Neuronal stem cell (in vitro differentiated cells): Measurements from ENCODE around the gene DNAL4.

Experiments
- DNase-seq: peaks from one replicate; pipeline ENCODE4 v3.0.0-alpha.2; 2013; ENCODE audit warnings: low spot score
- H2AFZ ChIP-seq: one replicate; pipeline ENCODE4 v1.6.1; 2013; ENCODE audit warnings: mild to moderate bottlenecking, low read length, inconsistent platforms
- H2AK5ac ChIP-seq: 2 replicates; pipeline ENCODE4 v1.6.1; 2013; ENCODE audit warnings: low read depth, mild to moderate bottlenecking, inconsistent platforms, low read length, moderate library complexity, mixed read lengths
- H2BK120ac ChIP-seq: 2 replicates; pipeline ENCODE4 v1.6.1; 2013; ENCODE audit warnings: low read depth, mild to moderate bottlenecking, inconsistent platforms, low read length, moderate library complexity, mixed read lengths
- H2BK12ac ChIP-seq: one replicate; pipeline ENCODE4 v1.6.1; 2013; ENCODE audit warnings: low read length, inconsistent platforms
- H2BK15ac ChIP-seq: 2 replicates; pipeline ENCODE4 v1.6.1; 2013; ENCODE audit warnings: mild to moderate bottlenecking, low read length, inconsistent platforms, mixed read lengths
- H2BK5ac ChIP-seq: one replicate; pipeline ENCODE4 v1.6.1; 2013; ENCODE audit warnings: inconsistent platforms, mild to moderate bottlenecking, low read length, moderate library complexity
- H3K14ac ChIP-seq: one replicate; pipeline ENCODE4 v1.6.1; 2013; ENCODE audit warnings: low read length, inconsistent platforms
- H3K18ac ChIP-seq: 2 replicates; pipeline ENCODE4 v1.6.1; 2013; ENCODE audit warnings: low read length, inconsistent platforms
- H3K23ac ChIP-seq: 2 replicates; pipeline ENCODE4 v1.6.1; 2013; ENCODE audit warnings: low read depth, mild to moderate bottlenecking, mixed read lengths, low read length, inconsistent platforms; ENCODE audit not compliant: poor library complexity
- H3K27ac ChIP-seq: replicated peaks from 3 replicates; pipeline ENCODE4 v1.5.1; 2013; ENCODE audit warnings: low read length, inconsistent platforms
- H3K27me3 ChIP-seq, 3 experiments: 2 replicates each; pipeline ENCODE4 v1.6.1; 2013; ENCODE audit warnings: low read length in 3 of 3, mild to moderate bottlenecking in 2 of 3, inconsistent platforms in 1 of 3, low read depth in 1 of 3, mixed read lengths in 1 of 3, moderate library complexity in 1 of 3; ENCODE audit not compliant: control insufficient read depth in 3 of 3, insufficient read depth in 3 of 3
- H3K36me3 ChIP-seq, 2 donors: replicated peaks in 1 of 2; 2 replicates each; pipeline ENCODE4 v1.6.1; 2013; ENCODE audit warnings: low read length in 2 of 2; ENCODE audit not compliant: control insufficient read depth in 2 of 2, insufficient read depth in 2 of 2
- H3K4ac ChIP-seq: 2 replicates; pipeline ENCODE4 v1.6.1; 2013; ENCODE audit warnings: inconsistent platforms, mild to moderate bottlenecking, low read length, moderate library complexity
- H3K4me1 ChIP-seq, 2 donors: 1 replicate in 1 of 2; 2 replicates in 1 of 2; pipeline ENCODE4 v1.6.1; 2013; ENCODE audit warnings: low read length in 2 of 2, low read depth in 1 of 2; ENCODE audit not compliant: control insufficient read depth in 2 of 2, insufficient read depth in 1 of 2
- H3K4me2 ChIP-seq: one replicate; pipeline ENCODE4 v1.6.1; 2013; ENCODE audit warnings: mild to moderate bottlenecking, low read length, inconsistent platforms; ENCODE audit not compliant: insufficient read depth, poor library complexity, severe bottlenecking
- H3K4me3 ChIP-seq, 2 donors: 2 replicates each; pipeline ENCODE4 v1.5.1; 2013; ENCODE audit warnings: low read length in 2 of 2, mild to moderate bottlenecking in 2 of 2, inconsistent platforms in 1 of 2, moderate library complexity in 1 of 2
- H3K79me1 ChIP-seq: one replicate; pipeline ENCODE4 v1.6.1; 2013; ENCODE audit warnings: low read depth, mild to moderate bottlenecking, inconsistent platforms, low read length, moderate library complexity
- H3K9ac ChIP-seq: one replicate; pipeline ENCODE4 v1.6.1; 2013; ENCODE audit warnings: mild to moderate bottlenecking, low read depth, low read length, inconsistent platforms; ENCODE audit not compliant: poor library complexity
- H3K9me3 ChIP-seq, 2 donors: replicated peaks in 1 of 2; 2 replicates each; pipeline versions ENCODE3 to v1.6.1; 2013; ENCODE audit warnings: low read length in 2 of 2, mild to moderate bottlenecking in 2 of 2, inconsistent platforms in 1 of 2, low read depth in 1 of 2, mixed read lengths in 1 of 2, moderate library complexity in 1 of 2; ENCODE audit not compliant: control insufficient read depth in 2 of 2, insufficient read depth in 1 of 2
- H4K8ac ChIP-seq: one replicate; pipeline ENCODE4 v1.6.1; 2013; ENCODE audit warnings: low read depth, mild to moderate bottlenecking, inconsistent platforms, low read length, moderate library complexity
- H4K91ac ChIP-seq: one replicate; pipeline ENCODE4 v1.6.1; 2013; ENCODE audit warnings: low read length, low read depth, mild to moderate bottlenecking, inconsistent platforms; ENCODE audit not compliant: poor library complexity
- WGBS, 2 donors: extraction: QIAGEN DNeasy Blood & Tissue Kit; methylation state at CpG; one replicate each; pipeline ENCODE4 v1.1.7; 2013; ENCODE audit warnings: missing lambda C conversion rate in 2 of 2, mixed read lengths in 1 of 2; ENCODE audit not compliant: insufficient read length in 2 of 2, insufficient replicate concordance in 1 of 2; ENCODE audit errors: extremely low coverage in 2 of 2; 5-methylcytosine and 5-hydroxymethylcytosine counted together

DNAL4 gene

GRCh38 chr22:38754751-38755154 is 39.2 kb downstream of the DNAL4 start:
- Histone ChIP-seq H3K27ac (peak overlapping the region; percentile 54), H3K36me3 (peaks cover 15 to 38% of the 10 kb centered on the region in 2 donors), H4K8ac (no peak overlapping the region), H3K9ac (no peak overlapping the region), H2AK5ac (no peak overlapping the region), H3K4me2 (peak overlapping the region; percentile 72), H2BK5ac (no peak overlapping the region), H2BK120ac (no peak overlapping the region), H2BK12ac (no peak overlapping the region), H3K9me3 (no peaks in the 10 kb centered on the region), H3K14ac (no peak overlapping the region), H3K18ac (no peak overlapping the region), H3K4ac (no peak overlapping the region), H3K79me1 (peaks cover 2% of the 10 kb centered on the region), H3K27me3 (peaks cover 0 to 2% (median 0%) of the 10 kb centered on the region in 3 experiments), H3K4me3 (peak overlapping the region; percentile 66 to 86), H4K91ac (no peak overlapping the region), H3K4me1 (peaks cover 1 to 9% of the 10 kb centered on the region in 2 donors), H2AFZ (peak overlapping the region; percentile 95), H2BK15ac (no peak overlapping the region), H3K23ac (no peak overlapping the region)
- no peak for DNase-seq
- WGBS, 2 donors, result no CpG with 5 or more reads among the region's 12 CpGs

- H2AK5ac ChIP-seq, result no peak overlapping the region
- WGBS, 2 donors, result no CpG with 5 or more reads among the region's 12 CpGs
- H3K79me1 ChIP-seq, result no peaks in the 10 kb centered on the region
- H3K27me3 ChIP-seq, result no peaks in the 10 kb centered on the region
- no peak overlapping the region for H3K27ac ChIP-seq
- peak overlapping the region; percentile 71 for H3K4me2 ChIP-seq
- DNase-seq, result no peak
- H3K4me3 ChIP-seq, result peak overlapping the region in 1 of 2 donors; percentile 66
- H3K4me1 ChIP-seq, result peaks cover 1 to 9% of the 10 kb centered on the region in 2 donors
- H3K9me3 ChIP-seq, result no peaks in the 10 kb centered on the region
- H2AFZ ChIP-seq, result no peak overlapping the region
- no peak overlapping the region for H3K14ac ChIP-seq
- H3K36me3 ChIP-seq, result peaks cover 15 to 44% of the 10 kb centered on the region in 2 donors
- H3K18ac ChIP-seq, result no peak overlapping the region
- no peak overlapping the region for H3K9ac ChIP-seq
- no peak overlapping the region for H2BK5ac ChIP-seq
- no peak overlapping the region for H2BK15ac ChIP-seq
- H2BK12ac ChIP-seq, result no peak overlapping the region
- H3K23ac ChIP-seq, result no peak overlapping the region
- H4K8ac ChIP-seq, result no peak overlapping the region
- no peak overlapping the region for H2BK120ac ChIP-seq
- H4K91ac ChIP-seq, result no peak overlapping the region
- H3K4ac ChIP-seq, result no peak overlapping the region
Observed at GRCh38 chr22:38753948-38754750, 39.8 kb downstream of the DNAL4 start.

- Histone ChIP-seq H3K23ac (peak overlapping the region; percentile 50), H3K9ac (peak overlapping the region; percentile 24), H3K9me3 (no peaks in the 10 kb centered on the region), H3K4me1 (peaks cover 1 to 9% of the 10 kb centered on the region in 2 donors), H3K27ac (no peak overlapping the region), H3K4me3 (no peak overlapping the region), H3K79me1 (no peaks in the 10 kb centered on the region), H2BK15ac (no peak overlapping the region), H4K8ac (no peak overlapping the region), H4K91ac (no peak overlapping the region), H2BK5ac (no peak overlapping the region), H3K4ac (no peak overlapping the region), H2AK5ac (peak overlapping the region; percentile 42), H3K27me3 (no peaks in the 10 kb centered on the region), H2BK120ac (no peak overlapping the region), H2AFZ (no peak overlapping the region), H3K18ac (no peak overlapping the region), H3K4me2 (no peak overlapping the region), H3K14ac (no peak overlapping the region), H2BK12ac (no peak overlapping the region), H3K36me3 (peaks cover 19 to 66% of the 10 kb centered on the region in 2 donors)
- no peak for DNase-seq
- WGBS, 2 donors, result no CpG with 5 or more reads among the region's 24 CpGs
Observed at GRCh38 chr22:38751422-38752346, 42.3 kb downstream of the DNAL4 start.

GRCh38 chr22:38751066-38751421 is 42.9 kb downstream of the DNAL4 start:
- WGBS, 2 donors, result no CpG with 5 or more reads among the region's 12 CpGs
- Histone ChIP-seq H3K27ac (no peak overlapping the region), H4K8ac (no peak overlapping the region), H3K14ac (no peak overlapping the region), H3K79me1 (no peaks in the 10 kb centered on the region), H3K36me3 (peaks cover 19 to 71% of the 10 kb centered on the region in 2 donors), H4K91ac (no peak overlapping the region), H3K9ac (peak overlapping the region; percentile 24), H3K4me2 (no peak overlapping the region), H3K4me1 (peaks cover 1 to 5% of the 10 kb centered on the region in 2 donors), H2AFZ (no peak overlapping the region), H2BK15ac (no peak overlapping the region), H3K4ac (no peak overlapping the region), H2BK120ac (no peak overlapping the region), H3K18ac (no peak overlapping the region), H3K23ac (no peak overlapping the region), H2BK12ac (no peak overlapping the region), H3K9me3 (no peaks in the 10 kb centered on the region), H3K27me3 (no peaks in the 10 kb centered on the region), H2AK5ac (no peak overlapping the region), H2BK5ac (no peak overlapping the region), H3K4me3 (no peak overlapping the region)
- DNase-seq, result no peak
